ENCODE data around the gene DYNC1H1. TPM values are rescaled to one million over a fixed set of nuclear protein-coding genes. Genes with fewer than 3 reads are reported as not detected.

The DYNC1H1 gene
- total RNA-seq, 4 donors from 2014 or later, result 606 to 1,020 (median 666) TPM

- Histone ChIP-seq H3K9me3 (no peaks in the 10 kb centered on the region), H3K4me1 (peaks cover 0 to 12% (median 0%) of the 10 kb centered on the region in 3 donors), H3K27me3 (no peaks in the 10 kb centered on the region), H3K27ac (no peak overlapping the region), H3K4me3 (no peak overlapping the region), H3K36me3 (peaks cover 0 to 87% of the 10 kb centered on the region in 2 donors)
- ATAC-seq, result no peak
- 63 to 65% methylated on average over 7 to 10 of the region's 22 CpGs for WGBS, 2 donors (ENCODE audit: low coverage in 1 of 2)
- TF ChIP-seq POLR2AphosphoS5 (IDR thresholded peaks at IDR 0.05), result no peak
- no peak for TF ChIP-seq CTCF (IDR thresholded peaks at IDR 0.05)
- no peak for TF ChIP-seq POLR2A (IDR thresholded peaks at IDR 0.05)
- TF ChIP-seq EP300 (IDR thresholded peaks at IDR 0.05), result no peak
Observed at GRCh38 chr14:101918065-101918989, 46.0 kb upstream of the DYNC1H1 start.

GRCh38 chr14:101920271-101920670 lies 44.1 kb upstream of the DYNC1H1 start:
- Histone ChIP-seq H3K27me3 (no peaks in the 10 kb centered on the region), H3K4me1 (peaks cover 0 to 12% (median 0%) of the 10 kb centered on the region in 3 donors), H3K36me3 (peaks cover 0 to 78% of the 10 kb centered on the region in 2 donors), H3K9me3 (no peaks in the 10 kb centered on the region), H3K4me3 (no peak overlapping the region), H3K27ac (no peak overlapping the region)
- no peak for ATAC-seq
- WGBS, 2 donors (ENCODE audit: low coverage in 1 of 2), result 61 to 90% methylated on average over 2 of the region's 4 CpGs
- TF ChIP-seq POLR2A (IDR thresholded peaks at IDR 0.05) (no peak), EP300 (IDR thresholded peaks at IDR 0.05) (no peak), POLR2AphosphoS5 (IDR thresholded peaks at IDR 0.05) (no peak), CTCF (IDR thresholded peaks at IDR 0.05) (no peak)

- WGBS, 2 donors (ENCODE audit: low coverage in 1 of 2), result 69 to 74% methylated on average over 6 of the region's 7 CpGs
- Histone ChIP-seq H3K9me3 (no peaks in the 10 kb centered on the region), H3K36me3 (peaks cover 0 to 66% of the 10 kb centered on the region in 2 donors), H3K4me1 (peaks cover 0 to 14% (median 0%) of the 10 kb centered on the region in 3 donors), H3K4me3 (no peak overlapping the region), H3K27me3 (no peaks in the 10 kb centered on the region), H3K27ac (no peak overlapping the region)
- TF ChIP-seq EP300 (IDR thresholded peaks at IDR 0.05) (no peak), POLR2AphosphoS5 (IDR thresholded peaks at IDR 0.05) (no peak), CTCF (IDR thresholded peaks at IDR 0.05) (no peak), POLR2A (IDR thresholded peaks at IDR 0.05) (no peak)
- ATAC-seq, result no peak
Observed at GRCh38 chr14:101922866-101923265, 41.5 kb upstream of the DYNC1H1 start.

- no peak for ATAC-seq
- Histone ChIP-seq H3K27me3 (no peaks in the 10 kb centered on the region), H3K4me3 (no peak overlapping the region), H3K36me3 (peaks cover 0 to 56% of the 10 kb centered on the region in 2 donors), H3K4me1 (peaks cover 0 to 26% (median 5%) of the 10 kb centered on the region in 3 donors), H3K27ac (no peak overlapping the region), H3K9me3 (no peaks in the 10 kb centered on the region)
- TF ChIP-seq CTCF (IDR thresholded peaks at IDR 0.05) (no peak), POLR2A (IDR thresholded peaks at IDR 0.05) (no peak), POLR2AphosphoS5 (IDR thresholded peaks at IDR 0.05) (no peak), EP300 (IDR thresholded peaks at IDR 0.05) (no peak)
- whole genome bisulfite sequencing, 2 donors (ENCODE audit: low coverage in 1 of 2), result 90 to 93% methylated on average over 3 to 13 of the region's 33 CpGs
Observed at GRCh38 chr14:101925152-101925551, 39.2 kb upstream of the DYNC1H1 start.

Measured in gastroesophageal sphincter (tissue), 4 donors.